ENCODE results near the gene SHTN1. TPM values are rescaled to one million over a fixed set of nuclear protein-coding genes. Genes with fewer than 3 reads are reported as not detected.

Gene SHTN1
- total and polyA plus RNA-seq, 10 of the 15 experiments (the other 5 are each of a cell fraction or from before 2014, with no cell fraction given) = 0.79 to 4.0 (median 2.0) TPM

GRCh38 chr10:116893686-116894037 is 111.3 kb downstream of the SHTN1 start (continued):
- TF ChIP-seq MAX (IDR thresholded peaks at IDR 0.05; ENCODE audit: low read depth, low read length) (no peak), ZSCAN29 (IDR thresholded peaks at IDR 0.05) (no peak)

DNA sequence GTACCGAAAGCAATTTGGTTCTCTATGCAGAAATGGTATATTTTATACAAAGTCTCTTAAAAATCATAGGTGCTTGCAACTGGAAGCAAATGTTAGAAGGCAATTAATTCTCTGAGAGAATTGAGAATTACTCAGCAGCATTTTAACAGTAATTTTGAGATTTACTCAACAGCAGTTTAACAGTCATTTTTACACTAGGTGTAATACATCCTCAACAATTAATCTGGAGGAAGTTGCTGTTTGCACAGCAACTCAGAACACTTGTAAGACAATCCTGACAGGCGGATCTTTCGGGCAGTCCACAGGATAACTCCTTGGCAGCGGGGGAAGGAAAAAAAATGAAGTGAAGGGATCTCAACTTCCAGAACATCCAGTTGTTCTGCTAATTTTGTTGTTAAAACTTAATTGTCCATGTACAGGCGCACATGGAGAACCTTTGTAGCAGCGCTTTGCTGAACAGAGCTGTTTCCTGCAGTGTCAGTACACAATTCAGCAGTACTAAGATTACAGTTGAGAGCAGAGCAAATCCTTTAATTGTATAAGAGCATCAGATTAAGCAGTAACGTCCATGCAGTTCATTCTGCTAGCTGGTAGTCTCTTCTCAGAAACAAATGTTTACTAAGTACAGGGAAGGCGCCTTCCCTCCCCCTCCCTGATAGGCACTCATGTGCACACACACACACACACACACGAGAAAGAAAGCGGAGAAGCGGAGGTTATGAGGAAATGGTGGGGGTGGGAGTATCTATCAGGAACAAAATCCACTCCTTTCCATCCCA is 111.9 kb downstream of the SHTN1 start:
- Histone ChIP-seq H3K4me2 (ENCODE audit: control insufficient read depth, insufficient read depth) (no peak overlapping the region), H3K4me1 (ENCODE audit: control insufficient read depth, insufficient read depth, low read length) (no peaks in the 10 kb centered on the region), H2AFZ (ENCODE audit: control insufficient read depth, low read depth, low read length) (no peak overlapping the region), H3K36me3 (ENCODE audit: control insufficient read depth in 2 of 2, insufficient read depth in 2 of 2, low read length in 1 of 2) (no peaks in the 10 kb centered on the region), H3K9ac (ENCODE audit: control insufficient read depth, insufficient read depth, low read length) (no peak overlapping the region), H4K20me1 (ENCODE audit: control insufficient read depth, insufficient read depth) (no peaks in the 10 kb centered on the region), H3K4me3 (no peak overlapping the region), H3K79me2 (ENCODE audit: control insufficient read depth, insufficient read depth, low read length) (no peaks in the 10 kb centered on the region), H3K9me3 (replicated peaks; ENCODE audit: control insufficient read depth, insufficient read depth, low read length) (no peaks in the 10 kb centered on the region), H3K27me3 (replicated peaks in 1 of 2; ENCODE audit: control insufficient read depth in 2 of 2, insufficient read depth in 2 of 2, low read length in 1 of 2) (peaks cover 0 to 6% of the 10 kb centered on the region in 2 experiments; a peak in 2 of 4 replicates), H3K27ac (ENCODE audit: control insufficient read depth, insufficient read depth) (no peak overlapping the region)
- TF ChIP-seq CTCF (IDR thresholded peaks at IDR 0.05 in 2 of 3, conservative IDR thresholded peaks at IDR 0.05 in 1 of 3; ENCODE audit: control insufficient read depth in 2 of 3, extremely low read depth in 1 of 3, insufficient read depth in 1 of 3, low read depth in 3 of 3, low read length in 3 of 3) = no peak
- DNase-seq (ENCODE audit: low read depth, low spot score) (no peak), ATAC-seq (no peak), FAIRE-seq (no peak)
- BruUV-seq (replicated peaks) = no TSS peak
- in situ Hi-C loops (cut with MboI) = no loop called here
- SMC1A ChIA-PET (ENCODE audit: uncharacterized antibody, unreplicated experiment) = interaction anchor here (1.2 to 1.5 kb wide), 3 partner anchors 10 to 96 kb away, joined by 3 read pairs; no protein-coding TSS in a partner anchor
- POLR2A ChIA-PET = no interaction called here
- 35% methylated on average over 8 of the region's 11 CpGs for WGBS (ENCODE audit: insufficient coverage, insufficient replicate concordance, low lambda C conversion rate, missing lambda C conversion rate)
- intact Hi-C loops (cut with micrococcal nuclease; ENCODE audit: unreplicated experiment) = no loop called here
- RAD21 ChIA-PET (ENCODE audit: unreplicated experiment) = no interaction called here
- CTCF ChIA-PET = interaction anchor here (0.5 to 1.2 kb wide), 3 partner anchors 11 to 96 kb away, joined by 3 to 4 read pairs (median 4); no protein-coding TSS in a partner anchor

Measured in GM12878 (cell line).